ENCODE results near the gene EDAR. TPM values are rescaled to one million over a fixed set of nuclear protein-coding genes. Genes with fewer than 3 reads are reported as not detected.

Gene EDAR
- total and polyA plus RNA-seq, 9 of the 15 experiments (the other 6 are each of a cell fraction or from before 2014, with no cell fraction given): 0.01 TPM; not detected in 8

GRCh38 chr2:108975613-108976435, 13.2 kb downstream of the EDAR start (continued):
- TF ChIP-seq POLR3A (IDR thresholded peaks at IDR 0.05; ENCODE audit: borderline replicate concordance, extremely low read depth, insufficient read depth, insufficient read length) (no peak), MLX (CRISPR knock-in tag; conservative IDR thresholded peaks at IDR 0.05) (no peak), ZNF584 (CRISPR knock-in tag; IDR thresholded peaks at IDR 0.05; ENCODE audit: low read depth) (peak; percentile 38; the same call in 1 of the 2 replicates), ID3 (CRISPR knock-in tag; IDR thresholded peaks at IDR 0.05) (no peak), ID3 (tag; IDR thresholded peaks at IDR 0.05) (no peak), TEAD1 (CRISPR knock-in tag; IDR thresholded peaks at IDR 0.05) (peak in 1 of 2 experiments; percentile 34; a peak in 1 of 4 replicates), ETS1 (conservative IDR thresholded peaks at IDR 0.05; ENCODE audit: control insufficient read depth, low read depth, low read length) (no peak), CEBPG (CRISPR knock-in tag; IDR thresholded peaks at IDR 0.05) (peak; percentile 39; the same call in 1 of the 2 replicates), CEBPG (tag; conservative IDR thresholded peaks at IDR 0.05 in 1 of 2, IDR thresholded peaks at IDR 0.05 in 1 of 2) (peak; percentile 87 to 95), CBX2 (IDR thresholded peaks at IDR 0.05; ENCODE audit: insufficient read depth, low read length, poor library complexity, severe bottlenecking) (no peak), EZH2 (IDR thresholded peaks at IDR 0.05; ENCODE audit: borderline replicate concordance, low read depth, low read length) (no peak), SMAD1 (IDR thresholded peaks at IDR 0.05; ENCODE audit: low read depth, low read length, partially characterized antibody) (no peak), POLR2G (IDR thresholded peaks at IDR 0.05; ENCODE audit: low read depth, low read length) (no peak), TCF3 (CRISPR knock-in tag; IDR thresholded peaks at IDR 0.05) (no peak), CXXC5 (CRISPR knock-in tag; IDR thresholded peaks at IDR 0.05) (peak; percentile 8; the same call in 1 of the 2 replicates), RHOXF2B (CRISPR knock-in tag; conservative IDR thresholded peaks at IDR 0.05) (no peak), ZNF431 (CRISPR knock-in tag; IDR thresholded peaks at IDR 0.05) (no peak), ZBED1 (IDR thresholded peaks at IDR 0.05) (no peak), NFRKB (IDR thresholded peaks at IDR 0.05; ENCODE audit: low read depth) (no peak)

All from K562 (cell line).